ENCODE results near the gene LRFN3.

GRCh38 chr19:35990156-35990555 lies 54.0 kb downstream of the LRFN3 start:
- TF ChIP-seq, protein P1, sequence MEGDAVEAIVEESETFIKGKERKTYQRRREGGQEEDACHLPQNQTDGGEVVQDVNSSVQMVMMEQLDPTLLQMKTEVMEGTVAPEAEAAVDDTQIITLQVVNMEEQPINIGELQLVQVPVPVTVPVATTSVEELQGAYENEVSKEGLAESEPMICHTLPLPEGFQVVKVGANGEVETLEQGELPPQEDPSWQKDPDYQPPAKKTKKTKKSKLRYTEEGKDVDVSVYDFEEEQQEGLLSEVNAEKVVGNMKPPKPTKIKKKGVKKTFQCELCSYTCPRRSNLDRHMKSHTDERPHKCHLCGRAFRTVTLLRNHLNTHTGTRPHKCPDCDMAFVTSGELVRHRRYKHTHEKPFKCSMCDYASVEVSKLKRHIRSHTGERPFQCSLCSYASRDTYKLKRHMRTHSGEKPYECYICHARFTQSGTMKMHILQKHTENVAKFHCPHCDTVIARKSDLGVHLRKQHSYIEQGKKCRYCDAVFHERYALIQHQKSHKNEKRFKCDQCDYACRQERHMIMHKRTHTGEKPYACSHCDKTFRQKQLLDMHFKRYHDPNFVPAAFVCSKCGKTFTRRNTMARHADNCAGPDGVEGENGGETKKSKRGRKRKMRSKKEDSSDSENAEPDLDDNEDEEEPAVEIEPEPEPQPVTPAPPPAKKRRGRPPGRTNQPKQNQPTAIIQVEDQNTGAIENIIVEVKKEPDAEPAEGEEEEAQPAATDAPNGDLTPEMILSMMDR (IDR thresholded peaks at IDR 0.05; ENCODE audit: low read length), result no peak
- no peak for TF ChIP-seq EZH2 (optimal IDR thresholded peaks at IDR 0.05; ENCODE audit: low read depth, low read length)
- TF ChIP-seq EZH2phosphoT487 (IDR thresholded peaks at IDR 0.05; ENCODE audit: low read length), result no peak
